Neural progenitor cell (in vitro differentiated cells): ENCODE results near the gene RNF217. TPM values are rescaled to one million over a fixed set of nuclear protein-coding genes. Genes with fewer than 3 reads are reported as not detected.

Source experiments
- DNase-seq: peaks from one replicate; pipeline ENCODE4 v3.0.0-alpha.2; 2016; ENCODE audit warnings: low spot score
- H2AFZ ChIP-seq: fragments of 200-600 bp; sonication (generic); replicated peaks from 2 replicates; pipeline ENCODE4 v1.6.1; 2016; ENCODE audit warnings: antibody characterized with exemption
- H3F3A ChIP-seq: fragments of 200-600 bp; sonication (generic); 2 replicates; pipeline ENCODE4 v1.6.1; 2016; ENCODE audit warnings: antibody characterized with exemption, low read depth
- H3K27ac ChIP-seq: fragments of 200-600 bp; sonication (generic); 2 replicates; pipeline ENCODE4 v1.5.1; 2016; ENCODE audit warnings: mild to moderate bottlenecking
- H3K27me3 ChIP-seq: fragments of 200-600 bp; sonication (generic); 2 replicates; pipeline ENCODE4 v1.6.1; 2016; ENCODE audit warnings: mild to moderate bottlenecking, moderate library complexity
- H3K36me3 ChIP-seq: fragments of 200-600 bp; sonication (generic); 2 replicates; pipeline ENCODE4 v1.5.1; 2016
- H3K4me1 ChIP-seq: fragments of 200-600 bp; sonication (generic); 2 replicates; pipeline ENCODE4 v1.6.1; 2016; ENCODE audit warnings: mixed run types
- H3K4me2 ChIP-seq: fragments of 200-600 bp; sonication (generic); 2 replicates; pipeline ENCODE4 v1.6.1; 2016
- H3K4me3 ChIP-seq: fragments of 200-600 bp; sonication (generic); 2 replicates; pipeline ENCODE4 v1.5.1; 2016
- H3K79me2 ChIP-seq: fragments of 200-600 bp; sonication (generic); 2 replicates; pipeline ENCODE4 v1.6.1; 2016; ENCODE audit warnings: low read depth
- H3K9ac ChIP-seq: fragments of 200-600 bp; sonication (generic); 2 replicates; pipeline ENCODE4 v1.6.1; 2016
- H3K9me3 ChIP-seq: fragments of 200-600 bp; sonication (generic); 2 replicates; pipeline ENCODE4 v1.5.1; 2016; ENCODE audit warnings: low read depth
- H4K20me1 ChIP-seq: fragments of 200-600 bp; sonication (generic); 2 replicates; pipeline ENCODE4 v1.6.1; 2016; ENCODE audit warnings: low read depth
- H3K27ac Mint-ChIP-seq: 3 replicates; pipeline ENCODE4 v1.8.0; 2021; ENCODE audit warnings: mixed read lengths
- H3K27me3 Mint-ChIP-seq: 2 replicates; pipeline ENCODE4 v1.8.0; 2022; ENCODE audit warnings: low read depth, mild to moderate bottlenecking, inconsistent platforms, moderate library complexity, mixed read lengths; ENCODE audit not compliant: insufficient read depth
- H3K36me3 Mint-ChIP-seq: 3 replicates; pipeline ENCODE4 v1.8.0; 2021; ENCODE audit warnings: mixed read lengths
- H3K4me1 Mint-ChIP-seq: 3 replicates; pipeline ENCODE4 v1.8.0; 2021; ENCODE audit warnings: mixed read lengths
- H3K4me3 Mint-ChIP-seq: 3 replicates; pipeline ENCODE4 v1.8.0; 2021; ENCODE audit warnings: mild to moderate bottlenecking, moderate library complexity, mixed read lengths
- H3K9me3 Mint-ChIP-seq: 3 replicates; pipeline ENCODE4 v1.8.0; 2020; ENCODE audit warnings: mixed read lengths
- CTCF ChIP-seq: fragments of 200-600 bp; sonication (generic); IDR thresholded peaks from 2 replicates; pipeline ENCODE4 v1.5.1; 2017; ENCODE audit warnings: antibody characterized with exemption, mild to moderate bottlenecking
- EZH2 ChIP-seq: fragments of 200-600 bp; sonication (generic); IDR thresholded peaks from 2 replicates; pipeline ENCODE4 v1.6.1; 2017; ENCODE audit warnings: antibody characterized with exemption, mild to moderate bottlenecking, moderate library complexity
- EZH2phosphoT487 ChIP-seq: fragments of 200-600 bp; sonication (generic); IDR thresholded peaks from 2 replicates; pipeline ENCODE4 v1.6.1; 2017; ENCODE audit warnings: antibody characterized with exemption
- total RNA-seq: library from RNA; depleted of rRNA; stranded (reverse); fragments of >200 nt; gene quantifications from 2 replicates; pipeline ENCODE4 v1.2.3, GENCODE V29; 2015; ENCODE audit warnings: low replicate concordance

Gene RNF217
- total RNA-seq, 1 donor from 2014 or later, result 24.1 TPM

GRCh38 chr6:124961464-124961776 lies 817 bp upstream of the RNF217 start:
- peaks cover 2% of the 10 kb centered on the region for H3K36me3 Mint-ChIP-seq
- Histone ChIP-seq H3K9ac (no peak overlapping the region), H2AFZ (peak overlapping the region; percentile 98), H3K4me1 (peaks cover 14% of the 10 kb centered on the region), H3K79me2 (peaks cover 46% of the 10 kb centered on the region), H3K27ac (no peak overlapping the region), H3K4me2 (peak overlapping the region; percentile 93), H3K4me3 (peak overlapping the region; percentile 96), H3F3A (peaks cover 5% of the 10 kb centered on the region), H3K9me3 (no peaks in the 10 kb centered on the region), H4K20me1 (peaks cover 5% of the 10 kb centered on the region), H3K27me3 (no peaks in the 10 kb centered on the region), H3K36me3 (no peaks in the 10 kb centered on the region)
- peaks cover 32% of the 10 kb centered on the region for H3K4me1 Mint-ChIP-seq
- peaks cover 6% of the 10 kb centered on the region for H3K9me3 Mint-ChIP-seq
- DNase-seq, result no peak
- H3K4me3 Mint-ChIP-seq, result peak overlapping the region; percentile 96
- peaks cover 4% of the 10 kb centered on the region for H3K27me3 Mint-ChIP-seq
- TF ChIP-seq EZH2 (no peak), EZH2phosphoT487 (no peak), CTCF (no peak)
- peak overlapping the region; percentile 96 for H3K27ac Mint-ChIP-seq

DNA sequence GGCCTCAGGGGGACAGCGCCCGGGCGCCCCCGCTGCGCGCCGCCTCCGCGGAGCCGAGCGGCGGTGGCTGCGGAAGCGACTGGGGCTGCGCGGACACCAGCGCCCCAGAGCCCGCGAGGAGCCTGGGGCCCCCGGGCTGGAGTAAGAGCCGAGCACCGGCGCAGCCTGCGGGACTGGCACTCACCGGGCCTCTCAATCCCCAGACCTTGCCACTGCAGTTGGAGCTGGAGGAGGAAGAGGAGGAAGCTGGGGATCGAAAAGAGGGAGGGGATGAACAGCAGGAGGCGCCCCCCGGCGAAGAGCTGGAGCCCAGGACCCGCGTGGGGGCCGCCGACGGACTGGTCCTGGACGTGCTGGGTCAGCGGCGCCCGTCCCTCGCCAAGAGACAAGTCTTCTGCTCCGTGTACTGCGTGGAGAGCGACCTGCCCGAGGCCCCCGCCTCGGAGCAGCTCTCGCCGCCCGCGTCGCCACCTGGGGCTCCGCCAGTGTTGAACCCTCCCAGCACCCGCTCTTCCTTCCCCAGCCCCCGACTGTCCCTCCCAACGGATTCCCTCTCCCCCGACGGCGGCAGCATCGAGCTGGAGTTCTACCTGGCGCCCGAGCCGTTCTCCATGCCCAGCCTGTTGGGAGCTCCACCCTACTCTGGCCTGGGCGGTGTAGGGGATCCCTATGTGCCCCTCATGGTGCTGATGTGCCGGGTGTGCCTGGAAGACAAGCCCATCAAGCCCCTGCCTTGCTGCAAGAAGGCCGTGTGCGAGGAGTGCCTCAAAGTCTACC lies 590 bp downstream of the RNF217 start:
- no peaks in the 10 kb centered on the region for H3K27me3 ChIP-seq
- Mint-ChIP-seq H3K27ac (peak overlapping the region; percentile 80), H3K4me3 (peak overlapping the region; percentile 90), H3K4me1 (peaks cover 32% of the 10 kb centered on the region), H3K36me3 (peaks cover 4% of the 10 kb centered on the region), H3K27me3 (peaks cover 4% of the 10 kb centered on the region), H3K9me3 (no peaks in the 10 kb centered on the region)
- H3K4me1 ChIP-seq, result peaks cover 14% of the 10 kb centered on the region
- no peak overlapping the region for H3K27ac ChIP-seq
- H2AFZ ChIP-seq, result peak overlapping the region; percentile 98
- H3F3A ChIP-seq, result peaks cover 5% of the 10 kb centered on the region
- peaks cover 55% of the 10 kb centered on the region for H3K79me2 ChIP-seq
- H3K9me3 ChIP-seq, result no peaks in the 10 kb centered on the region
- H3K36me3 ChIP-seq, result no peaks in the 10 kb centered on the region
- peaks cover 5% of the 10 kb centered on the region for H4K20me1 ChIP-seq
- peak; percentile 56 for DNase-seq
- peak overlapping the region; percentile 42 for H3K9ac ChIP-seq
- no peak for TF ChIP-seq CTCF
- peak; percentile 18 for TF ChIP-seq EZH2phosphoT487
- H3K4me2 ChIP-seq, result peak overlapping the region; percentile 93
- H3K4me3 ChIP-seq, result peak overlapping the region; percentile 96

GRCh38 chr6:124963416-124963785 lies 1.2 kb downstream of the RNF217 start:
- Histone ChIP-seq H3K79me2 (peaks cover 55% of the 10 kb centered on the region), H3K36me3 (no peaks in the 10 kb centered on the region), H3F3A (peaks cover 5% of the 10 kb centered on the region), H3K4me3 (peak overlapping the region; percentile 96), H4K20me1 (peaks cover 5% of the 10 kb centered on the region), H3K27ac (no peak overlapping the region), H3K27me3 (no peaks in the 10 kb centered on the region), H3K9me3 (no peaks in the 10 kb centered on the region), H3K9ac (no peak overlapping the region), H3K4me1 (peaks cover 14% of the 10 kb centered on the region), H2AFZ (peak overlapping the region; percentile 98), H3K4me2 (peak overlapping the region; percentile 93)
- DNase-seq, result no peak
- peaks cover 34% of the 10 kb centered on the region for H3K4me1 Mint-ChIP-seq
- H3K36me3 Mint-ChIP-seq, result peaks cover 8% of the 10 kb centered on the region
- peaks cover 4% of the 10 kb centered on the region for H3K27me3 Mint-ChIP-seq
- peak overlapping the region; percentile 90 for H3K4me3 Mint-ChIP-seq
- peak overlapping the region; percentile 80 for H3K27ac Mint-ChIP-seq
- no peaks in the 10 kb centered on the region for H3K9me3 Mint-ChIP-seq
- TF ChIP-seq CTCF, result no peak
- TF ChIP-seq EZH2, result no peak
- TF ChIP-seq EZH2phosphoT487, result no peak
